ENCODE data around the gene ANO2.
A peak's percentile ranks its signal among the peaks of the same experiment; 100 is the strongest.

Gene ANO2

GRCh38 chr12:5655120-5655519 lies 289.9 kb downstream of the ANO2 start:
- DNase-seq (ENCODE audit: low read depth) = no peak
- no peak overlapping the region for H3K4me3 ChIP-seq (ENCODE audit: low read depth, low read length)
- no peak for TF ChIP-seq CTCF (IDR thresholded peaks at IDR 0.05; ENCODE audit: insufficient read depth, low read depth, low read length, missing control alignments)

- TF ChIP-seq CTCF (IDR thresholded peaks at IDR 0.05; ENCODE audit: insufficient read depth, low read depth, low read length, missing control alignments) = no peak
- no peak for DNase-seq (ENCODE audit: low read depth)
- H3K4me3 ChIP-seq (ENCODE audit: low read depth, low read length) = no peak overlapping the region
These were observed 291.0 kb downstream of the ANO2 start for GRCh38 chr12:5654019-5654418.

GRCh38 chr12:5650829-5651461 lies 294.1 kb downstream of the ANO2 start:
- DNase-seq (ENCODE audit: low read depth) = no peak
- no peak for TF ChIP-seq CTCF (IDR thresholded peaks at IDR 0.05; ENCODE audit: insufficient read depth, low read depth, low read length, missing control alignments)
- H3K4me3 ChIP-seq (ENCODE audit: low read depth, low read length) = no peak overlapping the region

GRCh38 chr12:5650281-5650680 lies 294.8 kb downstream of the ANO2 start:
- DNase-seq (ENCODE audit: low read depth) = no peak
- TF ChIP-seq CTCF (IDR thresholded peaks at IDR 0.05; ENCODE audit: insufficient read depth, low read depth, low read length, missing control alignments) = no peak

GRCh38 chr12:5648692-5649359 lies 296.2 kb downstream of the ANO2 start:
- DNase-seq (ENCODE audit: low read depth) = peak; percentile 9
- peak; percentile 39 for TF ChIP-seq CTCF (IDR thresholded peaks at IDR 0.05; ENCODE audit: insufficient read depth, low read depth, low read length, missing control alignments)
- H3K4me3 ChIP-seq (ENCODE audit: low read depth, low read length) = no peak overlapping the region

More at GRCh38 chr12:5650281-5650680, 294.8 kb downstream of the ANO2 start:
- no peak overlapping the region for H3K4me3 ChIP-seq (ENCODE audit: low read depth, low read length)

GRCh38 chr12:5643266-5643665 lies 301.8 kb downstream of the ANO2 start:
- DNase-seq (ENCODE audit: low read depth) = no peak
- no peak overlapping the region for H3K4me3 ChIP-seq (ENCODE audit: low read depth, low read length)
- no peak for TF ChIP-seq CTCF (IDR thresholded peaks at IDR 0.05; ENCODE audit: insufficient read depth, low read depth, low read length, missing control alignments)

Measured in GM12865 (cell line).